Motor neuron (in vitro differentiated cells): ENCODE measurements around the gene LGALS12. TPM values are rescaled to one million over a fixed set of nuclear protein-coding genes. Genes with fewer than 3 reads are reported as not detected.

Source experiments
- ATAC-seq, 8 experiments: fragments of 200-7000 bp; cut with Tn5 transposase; replicated peaks in 6 of 8; 2 replicates each; pipeline ENCODE4 v1.8.0; 2021; ENCODE audit warnings: mild to moderate bottlenecking in 8 of 8, moderate library complexity in 8 of 8
- H3K27ac ChIP-seq, 2 donors: fragments of 250-450 bp; sonication (Bioruptor Pico); 2 replicates each; pipeline ENCODE4 v1.9.0; 2021; ENCODE audit warnings: antibody characterized with exemption in 2 of 2, mild to moderate bottlenecking in 2 of 2, moderate library complexity in 1 of 2
- H3K4me1 ChIP-seq, 2 donors: fragments of 250-450 bp; sonication (Bioruptor Pico); replicated peaks in 1 of 2; 2 replicates each; pipeline ENCODE4 v1.6.1; 2021; ENCODE audit warnings: antibody characterized with exemption in 2 of 2, mild to moderate bottlenecking in 2 of 2, moderate library complexity in 1 of 2
- H3K4me3 ChIP-seq, 5 donors: fragments of 250-450 bp; sonication (Bioruptor Pico); 2 replicates each; pipeline ENCODE4 v1.9.0; 2021; ENCODE audit warnings: antibody characterized with exemption in 5 of 5, mild to moderate bottlenecking in 5 of 5, moderate library complexity in 4 of 5
- WGBS, 10 experiments: fragments of 450-650 bp; shearing (Covaris generic); methylation state at CpG; one replicate each; pipeline ENCODE4 v1.0.0; 2022; 5-methylcytosine and 5-hydroxymethylcytosine counted together
- in situ Hi-C, 9 experiments: fragments of 400-800 bp; cut with MboI; loops; one replicate each; pipeline ENCODE4 v1.15.0; 2021; ENCODE audit warnings: low sequenced_read_pairs in 9 of 9, low pct_unique_long_range_greater_than_20kb in 2 of 9; ENCODE audit not compliant: unreplicated experiment in 9 of 9
- total RNA-seq, 8 experiments: library from RNA; unstranded; fragments of 300-600 nt; gene quantifications; 2 replicates each; pipeline versions ENCODE4 v1.2.3 to v1.2.4, GENCODE V29; 2022

Gene LGALS12
- total RNA-seq, 8 experiments from 2014 or later, result 0.13 to 0.36 TPM; not detected in 6

DNA sequence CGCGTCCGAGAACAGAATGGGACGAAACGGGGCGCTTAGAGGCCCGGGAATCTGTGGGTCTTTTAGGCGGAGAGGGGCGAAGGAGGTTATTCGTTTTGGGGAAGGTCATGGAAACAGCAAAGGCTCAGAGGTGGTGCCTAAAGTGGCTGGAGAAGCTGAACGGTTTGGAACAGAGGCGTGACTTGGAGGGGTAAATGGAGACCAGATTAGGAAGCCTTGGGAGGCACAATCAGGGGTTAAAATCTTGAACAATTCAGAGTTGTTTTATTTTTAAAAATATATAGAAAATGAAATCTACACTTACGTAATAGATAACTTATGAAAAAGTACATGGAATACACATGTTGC is 14.7 kb upstream of the LGALS12 start:
- Histone ChIP-seq H3K4me1 (peaks cover 7 to 8% of the 10 kb centered on the region in 2 donors), H3K27ac (no peak overlapping the region), H3K4me3 (peak overlapping the region in 3 of 5 donors; percentile 9 to 25 (median 16))
- 0 to 50% (median 32%) methylated on average over 1 to 7 of the region's 13 CpGs; no CpG with 5 or more reads in 4 of the 10 experiments for WGBS, 10 experiments
- in situ Hi-C loops, result loop anchor here in 2 of 9 experiments (25.0 kb wide), 1 partner anchor 146 kb away; no protein-coding TSS in a partner anchor
- peak in 1 of 8 experiments; percentile 5 for ATAC-seq

DNA sequence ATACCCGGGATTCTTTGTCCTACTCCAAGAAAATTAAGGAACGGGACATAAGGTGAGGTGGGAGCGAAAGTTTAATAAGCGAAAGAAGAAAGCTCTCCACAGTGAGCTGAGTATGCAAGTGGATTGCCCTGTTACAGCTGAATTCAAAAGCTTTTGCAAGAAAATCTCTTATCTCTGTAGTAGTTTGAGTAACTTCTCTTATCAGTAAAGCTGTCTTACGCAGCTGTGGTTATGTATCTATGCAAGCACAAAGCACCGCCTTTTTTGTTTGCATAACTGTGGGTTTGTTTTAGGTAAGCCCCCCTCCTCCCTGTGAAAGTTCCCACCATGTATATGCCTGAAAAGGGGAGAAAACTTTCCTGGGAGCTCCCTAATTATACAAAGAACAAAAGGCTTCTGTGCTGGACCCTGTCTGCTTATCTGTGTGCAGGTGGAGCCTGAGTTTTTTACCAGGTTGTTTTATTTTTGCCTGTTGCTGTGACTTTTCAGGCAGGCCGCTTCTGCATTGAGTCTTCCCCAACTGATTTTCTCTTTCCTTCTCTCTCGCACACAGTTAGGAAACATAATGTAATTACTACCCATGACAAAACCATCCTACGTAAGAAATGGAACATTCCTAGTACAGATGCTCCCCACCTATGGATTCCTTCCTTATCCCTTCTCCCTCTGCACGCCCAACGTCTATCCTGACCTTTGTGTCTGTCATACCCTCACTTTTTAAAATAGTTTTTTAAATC is 14.1 kb upstream of the LGALS12 start:
- H3K4me3 ChIP-seq, result no peak overlapping the region
- no peak for ATAC-seq
- H3K27ac ChIP-seq, result no peak overlapping the region
- H3K4me1 ChIP-seq, result peaks cover 7 to 8% of the 10 kb centered on the region in 2 donors
- WGBS, 10 experiments, result 37 to 95% (median 65%) methylated on average over 3 to 11 of the region's 11 CpGs
- in situ Hi-C loops, result loop anchor here in 2 of 9 experiments (25.0 kb wide), 1 partner anchor 145 kb away; no protein-coding TSS in a partner anchor

DNA sequence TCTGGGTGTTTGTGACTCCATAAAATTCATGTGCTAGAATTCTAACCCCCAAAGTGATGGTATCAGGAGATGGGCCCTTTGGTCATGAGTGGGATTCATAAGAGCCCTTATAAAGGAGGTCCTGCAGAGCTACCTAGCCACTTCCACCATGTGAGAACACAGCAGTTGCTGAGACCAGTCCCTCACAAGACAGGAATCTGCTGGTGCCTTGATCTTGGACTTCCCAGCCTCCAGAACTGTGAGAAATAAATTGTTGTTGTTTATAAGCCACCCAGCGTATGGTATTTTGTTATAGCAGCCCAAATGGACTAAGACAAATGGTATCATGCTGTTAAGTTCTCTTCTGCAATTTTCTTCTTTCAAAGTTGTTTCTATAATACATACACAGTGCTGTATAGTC is 13.4 kb upstream of the LGALS12 start:
- 67 to 100% (median 100%) methylated on average over 1 of the region's 1 CpG; no CpG with 5 or more reads in 3 of the 10 experiments for WGBS, 10 experiments
- H3K4me3 ChIP-seq, result no peak overlapping the region
- peaks cover 7 to 8% of the 10 kb centered on the region in 2 donors for H3K4me1 ChIP-seq
- H3K27ac ChIP-seq, result no peak overlapping the region
- in situ Hi-C loops, result loop anchor here in 2 of 9 experiments (25.0 kb wide), 1 partner anchor 145 kb away; no protein-coding TSS in a partner anchor
- no peak for ATAC-seq

DNA sequence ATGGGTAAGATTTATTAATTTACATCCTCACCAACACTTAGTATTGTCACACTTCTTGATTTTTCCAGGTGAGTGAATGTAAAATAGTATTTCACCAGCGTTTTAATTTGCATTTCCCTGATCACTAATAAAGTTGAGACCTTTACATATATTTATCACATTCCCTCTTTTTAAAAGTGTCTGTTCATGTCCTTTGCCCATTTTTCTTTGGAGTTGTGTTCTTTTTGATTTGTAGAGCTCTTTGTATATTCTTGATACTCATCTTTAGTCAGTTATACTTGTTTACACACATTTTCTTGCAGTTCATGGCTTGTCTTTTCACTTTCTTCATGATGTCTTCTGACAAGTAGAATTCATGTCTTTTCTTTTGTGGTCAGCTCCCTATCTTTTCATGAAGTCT is 12.8 kb upstream of the LGALS12 start:
- in situ Hi-C loops, result loop anchor here in 2 of 9 experiments (25.0 kb wide), 1 partner anchor 144 kb away; no protein-coding TSS in a partner anchor
- no peak for ATAC-seq
- peaks cover 7 to 8% of the 10 kb centered on the region in 2 donors for H3K4me1 ChIP-seq
- no peak overlapping the region for H3K27ac ChIP-seq
- WGBS, 10 experiments, result 33 to 100% (median 100%) methylated on average over 1 of the region's 1 CpG; no CpG with 5 or more reads in 3 of the 10 experiments
- H3K4me3 ChIP-seq, result no peak overlapping the region

DNA sequence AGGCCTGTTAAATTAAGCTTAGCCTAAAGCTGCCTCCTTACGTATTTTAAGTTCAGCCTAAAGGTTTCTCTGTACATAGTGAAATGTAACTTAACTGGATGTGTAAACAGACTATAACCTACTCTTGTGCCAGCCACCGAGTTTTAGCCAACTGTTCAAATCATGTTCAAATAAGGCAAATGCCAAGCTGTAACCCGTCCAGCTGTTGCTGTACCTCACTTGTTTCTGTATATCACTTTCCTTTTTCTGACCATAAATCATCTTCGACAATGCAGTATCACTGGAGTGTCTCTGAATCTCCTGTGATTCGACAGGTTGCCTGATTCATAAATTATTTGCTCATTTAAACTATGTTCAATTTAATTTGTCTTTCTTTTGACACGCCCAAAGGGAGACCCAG is 10.9 kb upstream of the LGALS12 start:
- 34 to 90% (median 80%) methylated on average over 2 to 6 of the region's 6 CpGs for WGBS, 10 experiments
- H3K27ac ChIP-seq, result no peak overlapping the region
- in situ Hi-C loops, result loop anchor here in 2 of 9 experiments (25.0 kb wide), 1 partner anchor 142 kb away; no protein-coding TSS in a partner anchor
- H3K4me3 ChIP-seq, result no peak overlapping the region
- H3K4me1 ChIP-seq, result peaks cover 5 to 8% of the 10 kb centered on the region in 2 donors
- ATAC-seq, result no peak

DNA sequence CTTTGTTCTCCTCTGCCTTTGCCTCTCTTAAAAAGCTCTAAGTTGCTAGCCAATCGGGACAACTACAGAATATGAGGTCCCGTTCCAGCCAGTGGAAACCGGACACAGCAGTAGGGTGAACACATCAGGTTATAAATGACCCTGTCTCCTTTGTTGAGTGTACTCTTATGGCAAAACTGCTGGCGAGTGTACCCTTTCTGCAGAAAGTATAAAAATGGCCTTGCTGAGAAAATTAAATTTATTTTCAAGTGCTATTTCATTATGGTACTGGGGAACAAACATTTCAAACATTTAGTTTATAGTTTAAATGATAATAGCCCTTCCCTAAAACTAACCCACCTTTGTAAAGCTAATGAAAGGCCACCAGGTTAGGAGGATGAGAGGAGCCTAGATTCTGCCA is 6.0 kb upstream of the LGALS12 start:
- Histone ChIP-seq H3K4me3 (no peak overlapping the region), H3K4me1 (no peaks in the 10 kb centered on the region), H3K27ac (no peak overlapping the region)
- in situ Hi-C loops, result loop anchor here in 2 of 9 experiments (25.0 kb wide), 1 partner anchor 137 kb away; no protein-coding TSS in a partner anchor
- 25 to 100% (median 78%) methylated on average over 1 to 4 of the region's 4 CpGs; no CpG with 5 or more reads in 2 of the 10 experiments for WGBS, 10 experiments
- ATAC-seq, result no peak

DNA sequence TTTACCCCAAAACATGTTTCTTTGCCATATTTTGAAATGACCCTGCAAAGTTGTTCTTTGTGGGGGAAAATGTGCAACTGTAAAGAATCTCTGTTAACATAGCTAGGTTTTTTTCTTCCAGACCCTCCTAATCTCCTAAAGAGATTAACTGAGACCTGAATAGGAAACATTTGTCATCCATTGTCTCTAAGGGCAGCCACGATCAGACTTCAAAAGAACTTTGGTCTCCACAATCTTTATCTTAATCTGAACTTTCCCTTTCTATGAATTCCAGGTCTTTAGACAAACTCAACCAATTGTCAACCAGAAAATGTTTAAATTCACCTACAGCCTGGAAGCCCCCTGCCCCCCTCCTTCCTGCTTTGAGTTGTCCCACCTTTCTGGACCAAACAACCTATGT is 4.6 kb upstream of the LGALS12 start:
- H3K4me3 ChIP-seq, result no peak overlapping the region
- ATAC-seq, result no peak
- in situ Hi-C loops, result no loop called here
- no peak overlapping the region for H3K27ac ChIP-seq
- H3K4me1 ChIP-seq, result no peaks in the 10 kb centered on the region
- 0 to 67% (median 20%) methylated on average over 1 of the region's 1 CpG; no CpG with 5 or more reads in 2 of the 10 experiments for WGBS, 10 experiments

DNA sequence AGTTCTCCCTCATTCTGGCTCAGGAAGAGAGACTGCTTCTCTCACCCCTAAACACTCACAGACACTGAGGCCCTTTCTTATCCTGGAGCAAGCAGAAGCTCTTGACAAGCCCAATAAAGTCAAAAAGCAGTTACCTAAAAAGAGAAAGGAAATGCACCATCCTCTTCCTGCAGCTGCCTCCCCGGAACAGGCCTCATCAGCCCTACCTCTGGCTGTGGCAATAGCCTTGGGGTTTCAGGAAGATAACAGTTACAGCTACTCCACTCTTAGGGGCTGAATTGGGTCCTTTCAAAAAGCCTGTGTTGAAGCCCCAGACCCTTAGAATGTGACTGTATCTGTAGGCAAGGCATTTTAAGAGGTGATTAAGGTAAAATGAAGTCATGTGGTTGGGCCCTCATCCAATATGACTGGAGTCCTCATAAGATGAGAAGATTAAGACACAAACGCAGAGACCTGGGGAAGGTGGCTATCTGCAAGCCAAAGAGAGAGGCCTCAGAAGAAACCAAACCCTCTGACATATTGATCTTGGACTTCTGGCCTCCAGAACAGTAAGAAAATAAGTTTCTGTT is 3.5 kb upstream of the LGALS12 start:
- in situ Hi-C loops, result no loop called here
- Histone ChIP-seq H3K27ac (no peak overlapping the region), H3K4me1 (peaks cover 0 to 4% of the 10 kb centered on the region in 2 donors), H3K4me3 (no peak overlapping the region)
- ATAC-seq, result no peak
- 29 to 100% (median 75%) methylated on average over 1 to 2 of the region's 2 CpGs; no CpG with 5 or more reads in 3 of the 10 experiments for WGBS, 10 experiments

DNA sequence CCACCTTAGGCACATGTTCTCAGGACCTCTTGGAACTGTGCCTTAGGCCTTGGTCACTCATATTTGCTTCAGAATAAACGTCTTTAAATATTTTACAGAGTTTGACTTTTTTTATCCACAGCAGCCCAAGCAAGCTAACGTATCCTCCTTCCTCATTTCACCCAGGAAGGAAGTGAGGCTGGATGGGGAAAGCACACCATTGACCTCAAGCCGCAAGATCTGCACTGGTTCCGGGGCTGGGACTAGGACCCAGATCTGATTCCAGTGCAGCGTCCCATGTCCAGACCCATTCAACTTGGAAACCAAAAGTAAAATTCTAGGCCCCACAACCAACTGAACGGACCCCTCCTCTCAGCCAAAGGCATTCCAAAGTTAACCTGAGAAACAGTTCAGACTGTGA is 2.4 kb upstream of the LGALS12 start:
- in situ Hi-C loops, result no loop called here
- WGBS, 10 experiments, result 48 to 100% (median 73%) methylated on average over 1 to 5 of the region's 6 CpGs; no CpG with 5 or more reads in 2 of the 10 experiments
- Histone ChIP-seq H3K4me3 (no peak overlapping the region), H3K27ac (no peak overlapping the region), H3K4me1 (peaks cover 0 to 4% of the 10 kb centered on the region in 2 donors)
- ATAC-seq, result no peak

DNA sequence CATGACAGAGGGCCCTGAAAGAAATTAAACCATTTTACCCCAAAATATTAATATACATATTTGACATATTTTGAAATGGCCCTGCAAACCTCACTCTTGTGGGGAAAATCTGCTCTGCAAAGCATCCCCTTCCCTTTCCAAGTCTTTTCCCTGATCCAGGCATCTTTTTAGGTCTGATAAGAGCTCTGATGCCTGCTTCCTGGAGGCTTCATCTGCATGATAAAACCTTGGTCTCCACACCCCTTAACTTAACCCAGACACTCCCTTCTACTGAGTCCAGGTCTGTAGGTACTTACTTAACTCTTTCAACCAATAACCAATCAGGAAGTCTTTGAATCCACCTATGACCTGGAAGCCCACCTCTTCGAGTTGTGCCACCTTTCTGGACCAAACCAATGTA is 1.8 kb upstream of the LGALS12 start:
- no peak for ATAC-seq
- in situ Hi-C loops, result no loop called here
- 0 to 80% (median 51%) methylated on average over 1 of the region's 1 CpG; no CpG with 5 or more reads in 6 of the 10 experiments for WGBS, 10 experiments
- no peak overlapping the region for H3K27ac ChIP-seq
- H3K4me3 ChIP-seq, result no peak overlapping the region
- H3K4me1 ChIP-seq, result peaks cover 0 to 4% of the 10 kb centered on the region in 2 donors

DNA sequence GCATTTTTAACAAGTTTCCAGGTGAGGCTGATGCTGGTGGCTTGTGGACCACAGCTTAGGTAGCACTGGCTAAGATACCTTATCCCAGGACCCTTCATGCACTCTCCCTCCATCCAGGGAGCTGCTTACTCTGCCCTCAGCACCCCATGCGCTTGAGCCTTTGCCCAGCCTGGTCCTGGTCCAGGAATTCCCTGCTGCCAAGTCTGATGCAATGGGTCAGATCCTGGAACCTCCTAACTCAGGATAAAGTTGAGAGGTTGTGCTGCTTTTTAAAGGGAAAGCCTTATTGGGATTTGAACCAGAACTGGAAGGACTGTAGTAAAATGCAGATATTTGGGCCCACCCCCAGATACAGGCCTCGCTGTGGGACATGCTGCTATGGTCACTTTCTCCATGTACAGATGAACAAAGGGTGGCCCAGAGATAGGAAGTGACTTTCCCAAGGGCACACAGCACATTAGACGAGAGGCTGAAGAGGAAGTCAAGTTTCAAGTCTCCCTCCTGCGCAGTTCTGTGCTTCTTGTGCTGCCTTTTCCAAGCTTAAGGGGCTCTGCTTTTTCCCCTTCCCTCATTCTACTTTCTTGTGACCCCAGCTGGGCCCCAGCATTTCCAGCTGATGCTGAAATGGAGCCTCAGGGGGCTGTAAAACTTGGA is 824 bp upstream of the LGALS12 start:
- in situ Hi-C loops, result no loop called here
- H3K4me1 ChIP-seq, result peaks cover 0 to 4% of the 10 kb centered on the region in 2 donors
- ATAC-seq, result no peak
- 0 to 100% (median 58%) methylated on average over 1 to 4 of the region's 4 CpGs; no CpG with 5 or more reads in 2 of the 10 experiments for WGBS, 10 experiments
- H3K4me3 ChIP-seq, result no peak overlapping the region
- H3K27ac ChIP-seq, result no peak overlapping the region

DNA sequence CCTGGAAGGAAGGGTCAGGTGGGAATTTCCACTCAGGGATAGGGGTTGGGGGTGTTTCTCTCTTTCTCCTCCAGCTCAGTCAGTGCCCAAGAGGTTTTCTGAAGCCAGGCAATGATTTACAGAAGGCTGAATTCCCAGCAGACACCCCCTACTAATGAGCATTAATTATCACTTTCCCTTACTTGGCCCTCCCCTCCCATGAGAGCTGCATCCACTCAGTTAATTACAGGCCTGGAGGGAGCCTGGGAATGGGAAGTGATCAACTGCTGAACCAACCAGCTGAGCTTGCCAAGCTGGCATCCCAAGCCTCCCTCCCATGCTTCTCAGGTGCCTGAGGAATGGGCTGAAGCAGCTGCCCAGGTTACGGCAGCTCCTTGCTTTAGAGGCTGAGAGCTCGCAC is 992 bp downstream of the LGALS12 start:
- WGBS, 10 experiments, result 80 to 100% (median 100%) methylated on average over 1 to 2 of the region's 2 CpGs; no CpG with 5 or more reads in 7 of the 10 experiments
- peaks cover 13 to 21% of the 10 kb centered on the region in 2 donors for H3K4me1 ChIP-seq

DNA sequence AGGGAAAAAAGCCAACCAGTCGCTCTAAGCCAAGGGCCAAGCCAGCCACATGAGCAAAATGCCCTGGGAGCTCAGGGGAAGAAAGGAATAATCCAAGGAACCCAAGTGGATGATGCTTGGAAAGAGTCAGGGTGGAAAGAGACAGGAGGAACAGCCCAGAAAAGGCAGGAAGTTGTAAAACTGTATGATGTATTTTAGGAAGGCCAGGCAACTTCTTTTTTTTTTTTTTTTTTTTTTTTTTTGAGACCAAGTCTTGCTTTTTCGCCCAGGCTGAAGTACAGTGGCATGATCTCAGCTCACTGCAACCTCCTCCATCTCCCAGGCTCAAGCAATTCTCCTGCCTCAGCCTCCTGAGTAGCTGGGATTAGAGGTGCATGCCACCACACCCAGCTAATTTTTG is 1.6 kb downstream of the LGALS12 start:
- no peak overlapping the region for H3K27ac ChIP-seq
- in situ Hi-C loops, result no loop called here
- no peak for ATAC-seq
- H3K4me1 ChIP-seq, result peaks cover 13 to 21% of the 10 kb centered on the region in 2 donors
- WGBS, 10 experiments, result 33 to 100% (median 71%) methylated on average over 1 to 2 of the region's 2 CpGs; no CpG with 5 or more reads in 4 of the 10 experiments
- no peak overlapping the region for H3K4me3 ChIP-seq

More for the DNA sequence above, 992 bp downstream of the LGALS12 start:
- no peak overlapping the region for H3K27ac ChIP-seq
- ATAC-seq, result peak in 3 of 8 experiments; percentile 12 to 26 (median 13)
- in situ Hi-C loops, result no loop called here
- H3K4me3 ChIP-seq, result no peak overlapping the region
